HepG2 (cell line): Measurements from ENCODE around the gene TRIO. TPM values are rescaled to one million over a fixed set of nuclear protein-coding genes. Genes with fewer than 3 reads are reported as not detected.

Source experiments
- ATAC-seq: fragments of 200-7000 bp; cut with Tn5 transposase; 3 replicates; pipeline ENCODE4 v1.9.1; 2020; ENCODE audit warnings: mild to moderate bottlenecking, moderate library complexity
- BruUV-seq: library from RNA; stranded (reverse); fragments of 400-500 nt; replicated peaks from 2 replicates; lab custom pipeline; 2021; lab: Mats Ljungman, UMichigan
- CTCF ChIA-PET: fragments of 300-600 bp; formaldehyde crosslinking; extraction: SDS; loops from one replicate; lab custom pipeline; 2021; ENCODE audit warnings: low total read pairs, inconsistent platforms, low intra/inter-chr PET ratio; lab: Yijun Ruan, JAX
- POLR2A ChIA-PET: fragments of 350-600 bp; sonication (Branson Sonifier 250); formaldehyde crosslinking; loops from one replicate; lab custom pipeline; 2020; ENCODE audit warnings: antibody characterized with exemption, inconsistent platforms; lab: Yijun Ruan, JAX
- DNase-seq: peaks from one replicate; pipeline ENCODE4 v3.0.0-alpha.2; 2015; ENCODE audit warnings: low spot score
- FAIRE-seq: peaks from 3 replicates; lab custom pipeline; 2011; peaks lifted over from hg19 to GRCh38; lab: Jason Lieb, UNC
- H2AFZ ChIP-seq: one replicate; pipeline ENCODE4 v1.6.1; 2011; ENCODE audit warnings: low read length, inconsistent platforms
- H3K27ac ChIP-seq: fragments of 300-600 bp; 3 replicates; pipeline ENCODE4 v1.8.0; 2011; ENCODE audit warnings: mixed run types, mild to moderate bottlenecking, mixed read lengths, low read length, inconsistent platforms; ENCODE audit not compliant: insufficient read depth; ENCODE audit errors: extremely low read length
- H3K27me3 ChIP-seq, 2 experiments: fragments of 200-600 bp in 1 of 2; 2 replicates in 1 of 2; 3 replicates in 1 of 2; pipeline versions ENCODE4 v1.6.0 to v1.8.0; 2011; ENCODE audit warnings: low read length in 2 of 2, mild to moderate bottlenecking in 2 of 2, moderate library complexity in 2 of 2, inconsistent platforms in 1 of 2; ENCODE audit not compliant: insufficient read depth in 2 of 2, control insufficient read depth in 1 of 2
- H3K36me3 ChIP-seq, 2 experiments: fragments of 200-600 bp in 1 of 2; replicated peaks in 1 of 2; 2 replicates in 1 of 2; 3 replicates in 1 of 2; pipeline versions ENCODE4 v1.5.1 to v1.8.0; 2011; ENCODE audit warnings: low read length in 2 of 2, inconsistent platforms in 1 of 2; ENCODE audit not compliant: insufficient read depth in 2 of 2, control insufficient read depth in 1 of 2
- H3K4me1 ChIP-seq: 2 replicates; pipeline ENCODE4 v1.5.1; 2012; ENCODE audit warnings: low read length, inconsistent platforms; ENCODE audit not compliant: insufficient read depth
- H3K4me2 ChIP-seq: 2 replicates; pipeline ENCODE4 v1.6.0; 2011; ENCODE audit warnings: low read depth, low read length, inconsistent platforms
- H3K4me3 ChIP-seq, 3 experiments: fragments of 200-600 bp in 1 of 3; sonication (generic), shearing (Covaris generic) in 1 of 3; replicated peaks in 1 of 3; 2 replicates each; pipeline ENCODE4 v1.5.1; 2011 to 2016; ENCODE audit warnings: low read length in 3 of 3, inconsistent platforms in 2 of 3, low read depth in 2 of 3, mild to moderate bottlenecking in 2 of 3, control low read depth in 1 of 3, mixed read lengths in 1 of 3; ENCODE audit not compliant: insufficient read depth in 1 of 3
- H3K79me2 ChIP-seq: one replicate; pipeline ENCODE4 v1.6.1; 2011; ENCODE audit warnings: low read length, inconsistent platforms; ENCODE audit not compliant: insufficient read depth
- H3K9ac ChIP-seq: 2 replicates; pipeline ENCODE4 v1.6.0; 2011; ENCODE audit warnings: mild to moderate bottlenecking, low read depth, low read length, inconsistent platforms; ENCODE audit not compliant: insufficient read depth
- H3K9me3 ChIP-seq: 2 replicates; pipeline ENCODE4 v1.5.1; 2012; ENCODE audit warnings: mild to moderate bottlenecking, low read length
- H4K20me1 ChIP-seq: 2 replicates; pipeline ENCODE4 v1.6.0; 2011; ENCODE audit warnings: inconsistent platforms, mild to moderate bottlenecking, low read length, moderate library complexity; ENCODE audit not compliant: insufficient read depth
- DR1 ChIP-seq: sonication (generic); formaldehyde crosslinking; IDR thresholded peaks from 2 replicates; pipeline ENCODE4 v1.8.0; 2021; ENCODE audit warnings: mild to moderate bottlenecking, missing genetic modification reagents, inconsistent platforms
- GPBP1L1 ChIP-seq: sonication (generic); formaldehyde crosslinking; IDR thresholded peaks from 2 replicates; pipeline ENCODE4 v1.5.0; 2020; ENCODE audit warnings: mild to moderate bottlenecking, missing genetic modification reagents
- HDAC2 ChIP-seq: sonication (generic); formaldehyde crosslinking; IDR thresholded peaks from 2 replicates; pipeline ENCODE4 v1.4.0; 2020; ENCODE audit warnings: missing genetic modification reagents
- KMT2A ChIP-seq: sonication (generic); formaldehyde crosslinking; IDR thresholded peaks from 2 replicates; pipeline ENCODE4 v1.4.0; 2020; ENCODE audit warnings: missing genetic modification reagents
- ZBTB46 ChIP-seq: sonication (generic); formaldehyde crosslinking; IDR thresholded peaks from 2 replicates; pipeline ENCODE4 v1.4.0; 2020; ENCODE audit warnings: mild to moderate bottlenecking, missing genetic modification reagents, borderline replicate concordance
- ZNF121 ChIP-seq: sonication (generic); formaldehyde crosslinking; IDR thresholded peaks from 2 replicates; pipeline ENCODE4 v1.5.0; 2020; ENCODE audit warnings: mild to moderate bottlenecking, missing genetic modification reagents
- ZNF142 ChIP-seq: sonication (generic); formaldehyde crosslinking; IDR thresholded peaks from 2 replicates; pipeline ENCODE4 v1.4.0; 2020; ENCODE audit warnings: missing genetic modification reagents
- ZNF282 ChIP-seq: fragments of 450-650 bp; IDR thresholded peaks from 2 replicates; pipeline ENCODE4 v1.6.1; 2018; ENCODE audit not compliant: partially characterized antibody
- WGBS: methylation state at CpG from one replicate; pipeline ENCODE4 v1.1.6; 2017; ENCODE audit warnings: low lambda C conversion rate; 5-methylcytosine and 5-hydroxymethylcytosine counted together
- in situ Hi-C: cut with HindIII; loops from 2 replicates; pipeline ENCODE4 v1.10.0; 2017; ENCODE audit warnings: low pct_unique_long_range_greater_than_20kb; ENCODE audit not compliant: extremely low pct_ligation_motif_present
- intact Hi-C: fragments of 100-400 bp; cut with micrococcal nuclease; formaldehyde crosslinking; loops from one replicate; pipeline ENCODE4 v1.10.0; 2022; ENCODE audit not compliant: unreplicated experiment
- polyA plus RNA-seq, 8 experiments: library from polyadenylated mRNA; depleted of rRNA in 3 of 8; stranded (reverse) in 7 of 8; unstranded in 1 of 8; fragments of >200 nt; fragmentation: Illumina TruSeq in 4 of 8; extraction: Trizol in 4 of 8; gene quantifications; 2 replicates each; pipeline versions ENCODE4 v1.2.1 to v1.2.3, GENCODE V29; 2011 to 2016; ENCODE audit warnings: low read depth in 4 of 8, missing spikeins in 1 of 8, mixed read lengths in 1 of 8; ENCODE audit not compliant: insufficient read depth in 1 of 8
- total RNA-seq, 5 experiments: library from RNA; depleted of rRNA; stranded (reverse); fragments of >200 nt; fragmentation: Illumina TruSeq; extraction: Trizol; gene quantifications; 2 replicates each; pipeline ENCODE4 v1.2.3, GENCODE V29; 2016; ENCODE audit warnings: low read depth in 1 of 5

TRIO gene
- total and polyA plus RNA-seq, 2 of the 13 experiments (the other 11 are each of a cell fraction or from before 2014, with no cell fraction given) = 45.2 to 45.9 TPM

GRCh38 chr5:14436801-14437542, 293.8 kb downstream of the TRIO start:
- 89% methylated on average over 2 of the region's 5 CpGs for WGBS
- ATAC-seq (no peak), DNase-seq (no peak), FAIRE-seq (no peak)
- no TSS peak for BruUV-seq
- Histone ChIP-seq H3K9me3 (no peaks in the 10 kb centered on the region), H3K4me3 (no peak overlapping the region), H3K79me2 (no peaks in the 10 kb centered on the region), H3K9ac (no peak overlapping the region), H3K36me3 (peaks cover 7 to 40% of the 10 kb centered on the region in 2 experiments; a peak in 4 of 5 replicates), H3K27ac (no peak overlapping the region), H4K20me1 (no peaks in the 10 kb centered on the region; the same call in 1 of the 2 replicates), H3K27me3 (no peaks in the 10 kb centered on the region), H3K4me1 (no peaks in the 10 kb centered on the region), H2AFZ (no peak overlapping the region)
- POLR2A ChIA-PET = no interaction called here
- in situ Hi-C loops (no loop called here), intact Hi-C loops (no loop called here)
- CTCF ChIA-PET = no interaction called here
- TF ChIP-seq KMT2A (CRISPR knock-in tag) (no peak), ZNF121 (CRISPR knock-in tag) (no peak), DR1 (CRISPR knock-in tag) (no peak), GPBP1L1 (no peak), HDAC2 (CRISPR knock-in tag) (no peak)
- TF ChIP-seq, all 625 proteins: peak for 0
- H3K4me2 ChIP-seq = no peak overlapping the region

- ChIA-PET CTCF (no interaction called here), POLR2A (no interaction called here)
- no peak overlapping the region for H3K4me3 ChIP-seq
- in situ Hi-C loops (no loop called here), intact Hi-C loops (no loop called here)
- peaks cover 9 to 42% of the 10 kb centered on the region in 2 experiments; a peak in 4 of 5 replicates for H3K36me3 ChIP-seq
- H3K27me3 ChIP-seq = no peaks in the 10 kb centered on the region
- DNase-seq = no peak
- H3K9me3 ChIP-seq = no peaks in the 10 kb centered on the region
- ATAC-seq = no peak
- H3K9ac ChIP-seq = no peak overlapping the region
- no peak overlapping the region for H3K4me2 ChIP-seq
- no peaks in the 10 kb centered on the region; the same call in 1 of the 2 replicates for H4K20me1 ChIP-seq
- H3K79me2 ChIP-seq = no peaks in the 10 kb centered on the region
- WGBS = 96% methylated on average over 6 of the region's 6 CpGs
- H2AFZ ChIP-seq = no peak overlapping the region
- no peaks in the 10 kb centered on the region for H3K4me1 ChIP-seq
- no peak for FAIRE-seq
- H3K27ac ChIP-seq = no peak overlapping the region
- BruUV-seq = no TSS peak
- no peak for TF ChIP-seq ZNF282
- TF ChIP-seq ZBTB46 (CRISPR knock-in tag) = no peak
- TF ChIP-seq ZNF142 (CRISPR knock-in tag) = no peak
Observed at GRCh38 chr5:14438195-14438606, 295.1 kb downstream of the TRIO start.
